Brain microvascular endothelial cell (primary cell): ENCODE measurements around the gene MYCBP2.

Source experiments
- DNase-seq: peaks from one replicate; pipeline ENCODE4 v3.0.0-alpha.2; 2020
- H3K27ac ChIP-seq: fragments of 250-450 bp; sonication (Bioruptor Pico); 2 replicates; pipeline ENCODE4 v1.5.1; 2020; ENCODE audit warnings: mild to moderate bottlenecking, moderate library complexity
- H3K27me3 ChIP-seq: fragments of 250-450 bp; sonication (Bioruptor Pico); replicated peaks from 2 replicates; pipeline ENCODE4 v1.5.1; 2020; ENCODE audit warnings: mild to moderate bottlenecking
- H3K36me3 ChIP-seq: fragments of 250-450 bp; sonication (Bioruptor Pico); replicated peaks from 2 replicates; pipeline ENCODE4 v1.5.1; 2020; ENCODE audit warnings: mild to moderate bottlenecking
- H3K4me3 ChIP-seq: 2 replicates; pipeline ENCODE4 v1.5.1; 2011; ENCODE audit warnings: low read depth, mild to moderate bottlenecking, control low read depth, low read length, moderate library complexity
- CTCF ChIP-seq: IDR thresholded peaks from 2 replicates; pipeline ENCODE4 v1.5.1; 2011; ENCODE audit warnings: low read depth, mild to moderate bottlenecking, moderate library complexity, low read length, control low read depth, inconsistent platforms; ENCODE audit errors: missing control alignments
- in situ Hi-C: cut with HindIII; loops from 2 replicates; pipeline ENCODE4 v1.10.0; 2017; ENCODE audit warnings: low sequenced_read_pairs, low pct_ligation_motif_present

The MYCBP2 gene

GRCh38 chr13:77105051-77105450 lies 221.8 kb downstream of the MYCBP2 start:
- Histone ChIP-seq H3K27ac (no peak overlapping the region), H3K27me3 (no peaks in the 10 kb centered on the region), H3K4me3 (no peak overlapping the region), H3K36me3 (no peaks in the 10 kb centered on the region)
- no peak for DNase-seq
- TF ChIP-seq CTCF: no peak
- in situ Hi-C loops: no loop called here

GRCh38 chr13:77099415-77099814 lies 227.5 kb downstream of the MYCBP2 start:
- Histone ChIP-seq H3K36me3 (peaks cover 2% of the 10 kb centered on the region), H3K27ac (no peak overlapping the region), H3K4me3 (no peak overlapping the region), H3K27me3 (no peaks in the 10 kb centered on the region)
- in situ Hi-C loops: no loop called here
- no peak for TF ChIP-seq CTCF
- no peak for DNase-seq

GRCh38 chr13:77095288-77095687 lies 231.6 kb downstream of the MYCBP2 start:
- TF ChIP-seq CTCF: no peak
- H3K36me3 ChIP-seq: peaks cover 6% of the 10 kb centered on the region

GRCh38 chr13:77094773-77095172 lies 232.1 kb downstream of the MYCBP2 start:
- DNase-seq: no peak
- peaks cover 6% of the 10 kb centered on the region for H3K36me3 ChIP-seq
- H3K27me3 ChIP-seq: no peaks in the 10 kb centered on the region
- no peak for TF ChIP-seq CTCF
- H3K4me3 ChIP-seq: no peak overlapping the region
- no peak overlapping the region for H3K27ac ChIP-seq
- in situ Hi-C loops: no loop called here

More at GRCh38 chr13:77095288-77095687, 231.6 kb downstream of the MYCBP2 start:
- H3K27ac ChIP-seq: no peak overlapping the region
- H3K4me3 ChIP-seq: no peak overlapping the region
- DNase-seq: no peak
- no peaks in the 10 kb centered on the region for H3K27me3 ChIP-seq
- in situ Hi-C loops: no loop called here

GRCh38 chr13:77093735-77094134 lies 233.2 kb downstream of the MYCBP2 start:
- no peaks in the 10 kb centered on the region for H3K27me3 ChIP-seq
- no peak overlapping the region for H3K27ac ChIP-seq
- H3K4me3 ChIP-seq: no peak overlapping the region
- TF ChIP-seq CTCF: no peak
- DNase-seq: no peak
- H3K36me3 ChIP-seq: peaks cover 6% of the 10 kb centered on the region
- in situ Hi-C loops: no loop called here

GRCh38 chr13:77084755-77085154 lies 242.1 kb downstream of the MYCBP2 start:
- Histone ChIP-seq H3K36me3 (peaks cover 16% of the 10 kb centered on the region), H3K27me3 (no peaks in the 10 kb centered on the region), H3K4me3 (no peak overlapping the region), H3K27ac (no peak overlapping the region)
- no peak for DNase-seq
- in situ Hi-C loops: no loop called here
- TF ChIP-seq CTCF: no peak
